Stimulated activated memory B cell treated with anti-CD40 and anti-IgM and Interleukin-4, amounts not matched to agents 10 μg/mL and 1 μg/mL and 100 μg/mL, for 72 hours (primary cell): ENCODE results near the gene SLC23A2.
"Not testable (repeated sequence)": the region's sequence is repeated elsewhere in the genome, so short reads cannot be mapped to it uniquely, and the experiment has no call there.

ENCODE experiments used
- ATAC-seq: fragments of 150-1000 bp; cut with Tn5 transposase; 2 replicates; pipeline ENCODE4 v1.10.0; 2021
- H3K27ac Mint-ChIP-seq: one replicate; pipeline ENCODE4 v1.8.0; 2022; ENCODE audit warnings: mild to moderate bottlenecking, mixed read lengths
- H3K27me3 Mint-ChIP-seq: one replicate; pipeline ENCODE4 v1.8.0; 2022; ENCODE audit warnings: mixed read lengths
- H3K36me3 Mint-ChIP-seq: one replicate; pipeline ENCODE4 v1.8.0; 2022; ENCODE audit warnings: mixed read lengths
- H3K4me1 Mint-ChIP-seq: one replicate; pipeline ENCODE4 v1.8.0; 2022; ENCODE audit warnings: mixed read lengths
- H3K4me3 Mint-ChIP-seq: one replicate; pipeline ENCODE4 v1.8.0; 2022; ENCODE audit warnings: mild to moderate bottlenecking, moderate library complexity, mixed read lengths
- H3K9me3 Mint-ChIP-seq: one replicate; pipeline ENCODE4 v1.8.0; 2022; ENCODE audit warnings: mixed read lengths

The SLC23A2 gene

DNA sequence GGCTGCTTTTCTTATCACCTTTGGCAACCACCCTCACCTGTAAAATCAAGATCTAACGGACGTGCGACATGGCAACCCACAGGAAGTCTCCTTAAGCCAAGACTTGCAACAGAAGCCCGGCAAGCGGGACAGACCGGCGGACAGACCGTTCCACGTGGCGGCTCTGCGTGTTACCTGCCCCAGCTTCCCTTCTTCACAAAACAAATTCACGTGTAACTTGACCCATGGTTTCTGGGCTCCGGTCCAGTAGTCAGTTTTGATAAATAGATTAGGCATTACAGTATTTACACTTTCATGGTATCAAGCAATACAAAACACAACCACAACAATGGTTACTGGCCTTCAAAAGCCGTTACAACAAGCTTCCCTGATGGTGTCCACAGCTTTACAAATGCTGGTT, 145.8 kb downstream of the SLC23A2 start:
- ATAC-seq = no peak
- Mint-ChIP-seq H3K27me3 (no peaks in the 10 kb centered on the region), H3K4me1 (no peaks in the 10 kb centered on the region), H3K27ac (no peak overlapping the region), H3K9me3 (no peaks in the 10 kb centered on the region), H3K4me3 (no peak overlapping the region), H3K36me3 (peaks cover 74% of the 10 kb centered on the region)

DNA sequence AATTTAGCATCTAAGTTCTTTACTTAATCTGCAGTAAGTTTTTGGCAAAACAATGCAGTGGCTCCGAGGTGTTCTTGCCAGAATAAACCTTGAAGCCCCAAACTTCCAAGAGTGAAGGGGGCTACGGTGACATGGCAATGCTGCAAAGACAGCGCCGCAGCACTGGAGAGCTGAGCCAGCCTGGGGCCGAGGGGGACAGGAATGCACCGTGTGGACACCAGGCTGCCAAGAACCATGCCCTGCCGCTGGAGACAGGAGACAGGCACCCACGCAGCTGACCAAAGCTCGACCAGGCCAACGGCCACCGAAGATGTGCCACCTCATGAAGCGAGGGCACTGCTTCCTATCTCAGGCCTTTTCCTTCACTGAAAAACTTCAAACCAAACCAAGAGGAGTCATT, 146.2 kb downstream of the SLC23A2 start:
- peaks cover 69% of the 10 kb centered on the region for H3K36me3 Mint-ChIP-seq
- ATAC-seq = no peak
- H3K9me3 Mint-ChIP-seq = no peaks in the 10 kb centered on the region
- H3K27ac Mint-ChIP-seq = no peak overlapping the region
- no peak overlapping the region for H3K4me3 Mint-ChIP-seq
- no peaks in the 10 kb centered on the region for H3K27me3 Mint-ChIP-seq
- H3K4me1 Mint-ChIP-seq = no peaks in the 10 kb centered on the region

DNA sequence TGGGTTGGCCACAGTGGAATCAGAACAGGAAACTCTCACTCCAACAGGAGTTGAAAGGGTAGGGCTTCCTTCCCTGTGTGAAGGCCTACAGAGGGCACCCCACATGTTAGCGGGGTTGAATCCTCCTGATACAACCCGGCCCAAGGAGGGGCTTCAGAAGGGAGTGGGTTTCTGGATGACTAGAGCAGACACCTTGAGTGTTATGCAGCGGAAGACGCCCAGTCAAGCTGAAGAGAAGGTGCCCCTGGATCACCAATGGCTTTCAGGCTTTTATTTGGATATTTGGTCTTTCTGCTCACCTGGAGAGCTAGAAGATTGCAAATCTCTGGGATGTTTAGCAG, 146.8 kb downstream of the SLC23A2 start:
- H3K36me3 Mint-ChIP-seq = peaks cover 65% of the 10 kb centered on the region
- H3K27ac Mint-ChIP-seq = peak overlapping the region; percentile 31
- no peaks in the 10 kb centered on the region for H3K4me1 Mint-ChIP-seq
- ATAC-seq = no peak
- no peaks in the 10 kb centered on the region for H3K27me3 Mint-ChIP-seq
- no peaks in the 10 kb centered on the region for H3K9me3 Mint-ChIP-seq
- H3K4me3 Mint-ChIP-seq = no peak overlapping the region

DNA sequence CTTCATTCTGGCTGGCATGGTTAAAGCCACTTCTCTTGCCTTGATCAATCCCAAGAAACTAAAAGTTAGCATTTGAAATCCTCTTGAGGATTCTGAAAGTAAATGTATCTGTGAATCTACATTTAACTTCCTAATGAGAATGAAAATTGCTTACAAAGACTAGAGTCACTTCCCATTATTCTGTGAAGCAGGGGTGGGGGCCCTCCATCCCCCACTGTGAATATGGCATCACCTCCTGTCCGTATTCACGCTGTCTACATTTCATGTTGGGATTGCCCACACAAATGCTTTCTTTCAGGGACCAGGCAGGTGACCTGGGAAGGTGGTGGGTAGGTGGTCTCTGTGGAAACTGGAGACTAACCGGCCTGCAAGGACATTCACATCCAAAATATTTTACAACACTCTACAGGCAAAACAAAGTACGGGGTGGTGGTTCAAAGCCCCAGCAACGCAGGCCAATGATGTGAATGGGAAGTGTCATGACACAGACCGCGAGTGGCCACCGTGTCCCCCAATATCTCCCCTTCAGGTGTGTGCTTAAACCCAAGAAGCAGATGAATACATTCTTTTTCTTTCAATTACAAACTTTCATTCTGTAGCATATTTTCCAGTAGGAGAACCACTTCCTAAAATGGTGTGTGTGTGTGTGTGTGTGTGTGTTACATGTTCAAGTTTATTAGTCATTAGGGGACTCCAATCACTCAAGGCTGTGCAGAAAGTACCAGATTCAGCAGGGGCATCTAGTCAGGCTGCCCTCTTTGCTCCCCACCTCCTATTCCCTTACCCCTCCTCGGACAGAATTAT, 147.4 kb downstream of the SLC23A2 start:
- no peaks in the 10 kb centered on the region for H3K9me3 Mint-ChIP-seq
- H3K36me3 Mint-ChIP-seq = peaks cover 59% of the 10 kb centered on the region
- H3K27me3 Mint-ChIP-seq = no peaks in the 10 kb centered on the region
- no peaks in the 10 kb centered on the region for H3K4me1 Mint-ChIP-seq
- ATAC-seq = no peak
- peak overlapping the region; percentile 31 for H3K27ac Mint-ChIP-seq
- no peak overlapping the region for H3K4me3 Mint-ChIP-seq

DNA sequence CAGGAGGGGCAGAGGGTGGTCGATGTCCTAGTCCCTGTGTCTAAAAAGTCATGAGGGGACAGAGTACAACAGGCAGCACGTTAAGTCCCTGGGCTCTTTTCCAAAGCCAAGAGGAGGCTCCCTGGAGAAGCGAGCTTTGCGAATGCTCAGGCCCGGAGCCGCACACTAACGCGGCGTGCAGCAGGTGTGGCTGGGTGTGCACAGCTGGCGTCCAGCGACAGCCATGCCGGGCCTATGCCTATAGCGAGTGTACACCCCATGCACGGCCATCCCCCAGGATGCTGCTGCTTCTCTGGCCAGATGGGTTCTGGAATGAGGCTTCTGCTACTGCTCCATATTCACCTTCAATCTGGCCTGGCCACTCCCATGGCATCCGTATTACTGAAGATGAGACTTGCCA, 148.3 kb downstream of the SLC23A2 start:
- Mint-ChIP-seq H3K36me3 (peaks cover 50% of the 10 kb centered on the region), H3K27me3 (no peaks in the 10 kb centered on the region), H3K27ac (no peak overlapping the region), H3K4me1 (no peaks in the 10 kb centered on the region), H3K9me3 (no peaks in the 10 kb centered on the region), H3K4me3 (no peak overlapping the region)
- ATAC-seq = no peak

DNA sequence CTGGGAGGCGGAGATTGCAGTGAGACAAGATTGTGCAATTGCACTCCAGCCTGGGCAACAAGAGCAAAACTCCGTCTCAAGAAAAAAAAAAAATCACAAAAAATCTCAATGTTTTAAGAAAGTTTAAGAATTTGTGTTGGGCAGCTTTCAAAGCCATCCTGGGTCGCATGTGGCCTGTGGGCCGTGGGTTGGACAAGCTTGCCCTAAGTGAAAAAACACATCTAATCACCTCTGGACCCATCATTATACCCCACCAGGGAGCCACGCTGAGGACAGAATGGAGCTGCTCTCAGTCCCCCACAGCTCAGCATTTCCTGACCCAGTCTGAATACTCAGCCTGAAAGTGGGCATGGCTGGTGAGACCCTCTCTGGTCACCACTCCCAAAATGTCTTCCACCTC, 150.3 kb downstream of the SLC23A2 start:
- ATAC-seq = no peak
- peaks cover 29% of the 10 kb centered on the region for H3K36me3 Mint-ChIP-seq

DNA sequence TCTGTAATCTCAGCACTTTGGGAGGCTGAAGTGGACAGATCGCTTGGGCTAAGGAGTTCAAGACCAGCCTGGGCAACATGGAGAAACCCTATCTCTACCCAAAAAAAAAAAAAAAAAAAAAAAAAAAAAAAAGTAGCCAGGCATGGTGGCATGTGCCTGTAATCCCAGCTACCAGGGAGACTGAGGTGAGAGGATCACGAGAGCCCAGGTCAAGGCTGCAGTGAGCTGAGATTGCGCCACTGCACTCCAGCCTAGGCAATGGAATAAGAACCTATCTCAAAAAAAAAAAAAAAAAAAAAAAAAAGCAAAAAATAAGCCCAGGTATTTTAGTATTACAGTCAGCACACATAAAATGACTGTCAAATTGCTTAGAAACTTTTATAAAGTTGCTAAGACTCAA, 152.5 kb downstream of the SLC23A2 start:
- not testable (repeated sequence) for H3K9me3 Mint-ChIP-seq, H3K27ac Mint-ChIP-seq, H3K4me3 Mint-ChIP-seq, ATAC-seq, H3K27me3 Mint-ChIP-seq
- Mint-ChIP-seq H3K36me3 (peaks cover 15% of the 10 kb centered on the region), H3K4me1 (peaks cover 12% of the 10 kb centered on the region)

More for the DNA sequence above, 150.3 kb downstream of the SLC23A2 start:
- H3K9me3 Mint-ChIP-seq = no peaks in the 10 kb centered on the region
- H3K4me1 Mint-ChIP-seq = no peaks in the 10 kb centered on the region
- no peak overlapping the region for H3K4me3 Mint-ChIP-seq
- H3K27ac Mint-ChIP-seq = no peak overlapping the region
- no peaks in the 10 kb centered on the region for H3K27me3 Mint-ChIP-seq

DNA sequence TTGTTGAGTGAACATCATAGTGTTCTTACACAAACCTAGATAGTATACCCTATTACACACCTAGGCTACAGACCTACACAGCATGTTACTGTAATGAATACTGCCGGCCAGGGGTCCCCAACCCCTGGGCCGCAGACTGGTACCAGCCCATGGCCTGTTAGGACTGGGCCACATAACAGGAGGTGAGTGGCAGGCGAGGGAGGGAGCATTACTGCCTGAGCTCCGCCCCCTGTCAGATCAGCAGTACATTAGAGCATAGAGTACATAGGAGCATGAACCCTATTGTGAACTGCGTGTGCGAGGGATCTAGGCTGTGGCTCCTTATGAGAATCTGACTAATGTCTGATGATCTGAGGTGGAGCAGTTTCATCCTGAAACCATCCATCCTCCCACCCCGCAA, 153.3 kb downstream of the SLC23A2 start:
- no peak overlapping the region for H3K27ac Mint-ChIP-seq
- peaks cover 13% of the 10 kb centered on the region for H3K36me3 Mint-ChIP-seq
- H3K27me3 Mint-ChIP-seq = no peaks in the 10 kb centered on the region
- peaks cover 12% of the 10 kb centered on the region for H3K4me1 Mint-ChIP-seq
- peaks cover 3% of the 10 kb centered on the region for H3K9me3 Mint-ChIP-seq
- H3K4me3 Mint-ChIP-seq = no peak overlapping the region
- ATAC-seq = no peak

DNA sequence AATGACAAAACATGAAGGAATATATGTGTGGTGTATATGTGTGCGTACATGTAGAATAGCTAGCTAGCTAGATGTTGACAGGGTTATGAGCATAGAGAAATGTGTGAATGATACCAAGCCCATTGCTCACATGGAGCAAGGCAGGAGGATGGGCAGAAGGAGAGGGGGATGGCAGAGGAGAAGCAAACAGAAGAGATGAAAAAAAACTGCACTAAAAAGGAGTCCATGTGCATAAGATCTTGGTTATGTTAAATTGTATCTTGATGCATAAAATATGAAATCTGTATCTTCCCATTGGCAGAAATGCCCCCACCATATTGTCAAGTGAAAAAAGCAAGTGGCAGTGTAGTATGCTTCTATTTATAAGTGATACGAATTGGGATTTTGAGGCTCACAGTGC, 154.5 kb downstream of the SLC23A2 start:
- peaks cover 13% of the 10 kb centered on the region for H3K36me3 Mint-ChIP-seq
- H3K27me3 Mint-ChIP-seq = no peaks in the 10 kb centered on the region
- no peak overlapping the region for H3K4me3 Mint-ChIP-seq
- H3K9me3 Mint-ChIP-seq = peaks cover 3% of the 10 kb centered on the region
- no peak for ATAC-seq
- H3K4me1 Mint-ChIP-seq = peaks cover 12% of the 10 kb centered on the region
- no peak overlapping the region for H3K27ac Mint-ChIP-seq

DNA sequence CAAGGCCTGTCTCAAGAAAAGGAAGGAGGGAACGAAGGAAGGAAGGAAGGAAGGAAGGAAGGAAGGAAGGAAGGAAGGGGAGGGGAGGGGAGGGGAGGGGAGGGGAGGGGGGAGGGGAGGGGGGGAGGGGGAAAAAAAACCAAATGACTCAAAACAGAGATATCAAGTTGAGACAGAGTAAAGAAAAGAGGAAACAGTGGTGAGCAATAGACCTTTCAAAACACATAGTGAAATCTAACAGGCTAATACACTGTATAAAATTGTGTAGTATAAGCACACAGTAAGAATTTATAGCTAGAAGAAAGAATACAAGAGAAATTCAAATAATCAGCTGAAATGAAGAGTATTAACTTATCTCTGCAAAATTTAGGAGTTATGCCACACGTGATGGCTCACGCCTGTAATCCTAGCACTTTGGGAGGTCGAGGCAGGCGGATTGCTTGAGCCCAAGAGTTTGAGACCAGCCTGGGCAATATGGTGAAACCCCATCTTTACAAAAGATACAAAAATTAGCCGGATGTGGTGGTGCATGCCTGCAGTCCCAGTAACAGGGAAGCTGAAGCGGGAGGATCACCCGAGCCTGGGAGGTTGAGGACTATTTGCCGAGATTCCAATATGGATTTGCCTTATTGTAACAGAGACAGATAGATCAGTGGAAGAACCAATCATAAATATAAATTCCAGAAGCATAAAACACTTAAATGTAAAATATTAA, 156.4 kb downstream of the SLC23A2 start:
- Mint-ChIP-seq H3K27me3 (no peaks in the 10 kb centered on the region), H3K36me3 (peaks cover 5% of the 10 kb centered on the region), H3K27ac (peak overlapping the region; percentile 50), H3K4me3 (no peak overlapping the region), H3K4me1 (peaks cover 22% of the 10 kb centered on the region), H3K9me3 (peaks cover 3% of the 10 kb centered on the region)
- ATAC-seq = peak; percentile 83

DNA sequence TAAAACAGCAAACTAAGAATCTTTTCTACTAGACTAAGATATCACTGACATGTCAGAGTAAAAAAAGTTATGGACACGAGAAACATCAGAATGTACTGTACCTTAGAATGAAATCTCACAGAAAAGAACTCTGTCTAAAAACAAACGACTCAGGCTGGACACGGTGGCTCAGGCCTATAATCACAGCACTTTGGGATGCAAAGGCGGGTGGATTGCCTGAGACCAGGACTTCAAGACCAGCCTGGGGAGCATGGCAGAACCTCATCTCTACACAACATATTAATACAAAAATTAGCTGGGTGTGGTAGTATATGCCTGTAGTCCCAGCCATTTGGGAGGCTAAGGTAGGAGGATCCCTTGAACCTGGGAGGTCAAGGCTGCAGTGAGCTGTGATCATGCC, 157.0 kb downstream of the SLC23A2 start:
- no peak overlapping the region for H3K4me3 Mint-ChIP-seq
- peaks cover 3% of the 10 kb centered on the region for H3K9me3 Mint-ChIP-seq

DNA sequence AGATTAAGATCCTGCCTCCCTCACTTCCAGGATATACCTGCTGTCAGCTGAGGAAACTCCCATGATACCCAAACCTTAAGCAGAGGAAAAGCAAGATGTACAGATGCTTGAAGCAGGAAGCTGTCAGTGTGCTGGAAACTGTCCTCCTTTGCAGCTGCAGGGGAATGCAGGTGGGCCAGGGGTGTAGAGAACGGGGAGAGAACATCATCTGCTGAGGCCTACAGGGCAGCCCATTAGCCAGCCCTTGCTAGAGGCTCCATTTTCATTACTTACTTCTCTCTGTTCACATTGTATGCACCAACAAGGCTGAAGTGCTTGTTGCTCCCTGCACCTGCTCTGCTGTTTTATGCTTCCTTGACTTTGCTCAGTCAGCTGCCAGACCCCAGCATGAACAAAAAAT, 160.5 kb downstream of the SLC23A2 start:
- H3K27me3 Mint-ChIP-seq = no peaks in the 10 kb centered on the region
- no peak overlapping the region for H3K27ac Mint-ChIP-seq
- no peak for ATAC-seq

More for the DNA sequence above, 157.0 kb downstream of the SLC23A2 start:
- Mint-ChIP-seq H3K27ac (peak overlapping the region; percentile 50), H3K4me1 (peaks cover 22% of the 10 kb centered on the region), H3K27me3 (no peaks in the 10 kb centered on the region), H3K36me3 (peaks cover 5% of the 10 kb centered on the region)
- ATAC-seq = no peak

DNA sequence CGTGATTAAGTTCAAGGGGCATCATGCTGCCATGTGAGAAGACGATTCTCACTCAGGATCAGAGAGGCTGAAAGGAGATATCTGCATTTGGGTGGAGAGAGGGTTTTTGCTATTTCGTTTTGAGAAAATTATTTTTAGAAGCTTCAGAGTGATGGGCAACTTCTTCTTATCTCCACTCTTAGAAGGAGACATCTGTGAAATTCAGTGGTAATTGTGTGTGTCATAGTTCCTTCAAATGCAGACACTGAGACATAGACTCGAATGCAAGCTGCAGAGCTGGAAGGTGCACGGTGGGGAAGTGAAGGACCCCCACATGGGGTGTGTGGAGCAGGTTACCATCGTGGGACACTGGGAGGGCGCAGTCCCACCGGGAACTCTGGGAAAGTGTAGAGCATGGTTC, 162.8 kb downstream of the SLC23A2 start:
- Mint-ChIP-seq H3K27ac (no peak overlapping the region), H3K36me3 (peaks cover 5% of the 10 kb centered on the region), H3K4me1 (peaks cover 9% of the 10 kb centered on the region), H3K9me3 (peaks cover under 1% of the 10 kb centered on the region), H3K27me3 (no peaks in the 10 kb centered on the region), H3K4me3 (no peak overlapping the region)
- ATAC-seq = no peak

More for the DNA sequence above, 160.5 kb downstream of the SLC23A2 start:
- peaks cover 5% of the 10 kb centered on the region for H3K36me3 Mint-ChIP-seq
- H3K4me1 Mint-ChIP-seq = peaks cover 22% of the 10 kb centered on the region
- peaks cover 3% of the 10 kb centered on the region for H3K9me3 Mint-ChIP-seq
- H3K4me3 Mint-ChIP-seq = no peak overlapping the region

DNA sequence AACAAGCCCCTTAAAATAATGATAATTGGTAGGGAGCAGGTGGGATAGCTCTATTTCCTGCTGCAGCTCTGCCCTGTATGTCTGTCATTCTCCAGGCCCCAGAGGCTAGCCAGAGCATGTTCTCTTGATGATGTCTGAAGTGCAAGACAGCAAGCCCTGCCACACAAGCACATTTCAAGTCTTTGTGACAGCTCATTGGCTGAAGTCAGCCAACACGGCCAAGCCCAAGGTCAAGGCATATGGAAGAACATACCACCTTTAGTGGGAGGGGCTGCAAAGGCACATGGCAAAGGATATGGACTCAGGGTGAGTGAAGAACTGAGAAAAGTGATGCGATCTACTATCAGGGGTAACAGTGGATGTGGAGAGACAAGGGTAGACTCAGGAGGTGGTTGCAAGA, 163.6 kb downstream of the SLC23A2 start:
- H3K4me3 Mint-ChIP-seq = no peak overlapping the region
- H3K36me3 Mint-ChIP-seq = peaks cover 5% of the 10 kb centered on the region
- no peak for ATAC-seq
- no peaks in the 10 kb centered on the region for H3K27me3 Mint-ChIP-seq
- H3K4me1 Mint-ChIP-seq = peaks cover 9% of the 10 kb centered on the region
- no peak overlapping the region for H3K27ac Mint-ChIP-seq
- peaks cover 3% of the 10 kb centered on the region for H3K9me3 Mint-ChIP-seq

DNA sequence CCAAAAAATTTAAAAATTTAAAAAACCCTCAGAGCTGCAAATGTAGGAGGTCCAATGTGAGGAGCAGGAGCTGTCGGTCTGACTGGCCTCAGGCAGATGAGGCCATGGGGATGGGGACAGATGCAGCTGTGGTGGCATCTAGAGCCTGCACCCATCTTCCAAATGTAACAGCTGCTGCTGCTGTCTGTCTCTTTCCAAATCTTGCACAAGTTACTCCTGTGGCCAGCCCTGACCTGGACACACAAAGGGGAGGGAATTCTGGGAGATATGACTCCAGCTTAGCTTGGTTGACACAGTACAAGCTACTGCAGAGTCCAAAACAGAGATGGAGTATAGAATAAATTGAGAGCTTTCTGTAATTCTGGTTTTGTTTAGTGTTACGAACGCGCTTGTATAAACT, 164.4 kb downstream of the SLC23A2 start:
- Mint-ChIP-seq H3K9me3 (peaks cover 3% of the 10 kb centered on the region), H3K4me3 (no peak overlapping the region), H3K27ac (no peak overlapping the region), H3K4me1 (peaks cover 9% of the 10 kb centered on the region), H3K36me3 (peaks cover 5% of the 10 kb centered on the region), H3K27me3 (no peaks in the 10 kb centered on the region)
- no peak for ATAC-seq

DNA sequence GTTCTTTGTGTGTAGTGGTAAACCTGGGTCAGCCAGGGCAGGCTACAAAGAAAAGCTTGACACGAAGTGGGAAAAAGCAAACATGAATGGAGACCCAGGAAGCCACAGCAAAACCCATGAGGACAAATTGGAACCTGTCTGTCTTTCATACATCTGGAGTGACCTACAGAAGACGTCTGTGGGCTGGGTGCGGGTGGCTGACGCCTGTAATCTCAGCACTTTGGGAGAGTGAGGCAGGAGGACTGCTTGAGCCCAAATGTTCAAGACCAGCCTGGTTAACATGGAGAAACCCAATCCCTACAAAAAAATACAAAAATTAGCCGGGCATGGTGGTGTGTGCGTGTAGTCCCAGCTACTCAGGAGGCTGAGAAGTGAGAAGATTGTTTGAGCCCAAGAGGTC, 164.8 kb downstream of the SLC23A2 start:
- H3K27ac Mint-ChIP-seq = no peak overlapping the region
- H3K36me3 Mint-ChIP-seq = peaks cover 9% of the 10 kb centered on the region
- no peaks in the 10 kb centered on the region for H3K27me3 Mint-ChIP-seq
- no peak for ATAC-seq
- peaks cover 6% of the 10 kb centered on the region for H3K9me3 Mint-ChIP-seq
- peaks cover 8% of the 10 kb centered on the region for H3K4me1 Mint-ChIP-seq
- H3K4me3 Mint-ChIP-seq = no peak overlapping the region
